ENCODE data around the gene MASP2.
"Not testable (repeated sequence)": the region's sequence is repeated elsewhere in the genome, so short reads cannot be mapped to it uniquely, and the experiment has no call there.

Gene MASP2

DNA sequence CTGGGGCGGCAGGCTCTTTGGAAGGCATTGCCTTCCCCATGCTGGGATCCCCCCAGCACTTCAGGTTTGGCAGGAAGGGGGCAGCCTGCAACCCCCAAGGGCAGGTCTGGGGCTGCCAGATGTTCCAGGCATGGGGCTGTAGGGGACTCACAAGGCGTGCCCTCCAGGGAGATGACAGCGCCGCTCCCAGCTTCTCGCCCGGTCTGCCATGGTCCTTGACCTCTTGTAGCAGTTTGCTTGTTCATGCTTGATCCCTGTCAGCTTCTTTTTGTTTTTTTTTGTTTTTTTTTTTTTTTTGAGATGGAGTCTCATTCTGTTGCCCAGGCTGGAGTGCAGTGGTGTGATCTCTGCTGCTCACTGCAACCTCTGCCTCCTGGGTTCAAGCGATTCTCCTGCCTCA, 56.2 kb downstream of the MASP2 start:
- DNase-seq (ENCODE audit: low read depth, low spot score) = no peak

DNA sequence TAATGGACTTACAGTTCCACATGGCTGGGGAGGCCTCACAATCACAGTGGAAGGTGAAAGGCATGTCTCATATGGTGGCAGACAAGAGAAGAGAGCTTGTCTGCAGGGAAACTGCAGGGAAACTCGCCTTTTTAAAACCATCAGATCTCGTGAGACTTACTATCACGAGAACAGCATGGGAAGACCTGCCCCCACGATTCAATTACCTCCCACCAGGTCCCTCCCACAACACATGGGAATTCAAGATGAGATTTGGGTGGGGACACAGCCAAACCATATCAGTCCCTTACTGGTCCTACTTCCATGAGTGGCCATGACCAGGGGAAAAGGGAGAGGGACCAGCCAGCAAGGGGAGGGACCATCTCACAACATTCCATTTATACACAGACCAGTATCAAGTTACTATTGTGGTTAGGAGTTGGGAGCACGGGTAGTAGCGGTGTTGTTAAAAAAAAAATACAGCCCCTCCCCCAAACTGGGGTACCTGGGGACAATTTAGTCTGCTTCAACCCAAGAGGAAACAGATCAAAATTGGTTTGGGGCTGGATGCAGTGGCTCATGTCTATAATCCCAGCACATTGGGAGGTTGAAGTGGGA, 57.0 kb downstream of the MASP2 start:
- not testable (repeated sequence) for DNase-seq (ENCODE audit: low read depth, low spot score)

DNA sequence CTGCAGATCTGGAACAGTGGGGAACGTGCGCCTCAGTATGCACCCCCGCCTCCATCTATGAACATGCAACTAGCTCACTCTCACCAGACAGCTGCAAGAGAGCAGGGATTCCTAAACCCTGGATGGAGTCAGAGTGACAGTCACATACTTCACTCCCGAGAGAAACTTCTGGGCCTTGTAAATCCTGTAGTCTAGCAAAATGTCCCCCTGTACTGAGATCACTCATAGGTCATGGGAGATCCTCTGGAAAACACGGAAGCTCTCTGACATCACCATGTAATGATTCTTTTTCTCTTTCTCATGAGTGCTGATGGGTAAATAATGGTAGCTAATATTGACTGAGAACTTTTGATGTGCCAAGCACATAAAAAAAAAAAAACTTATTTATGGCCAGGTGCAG, 57.9 kb downstream of the MASP2 start:
- DNase-seq (ENCODE audit: low read depth, low spot score) = no peak

DNA sequence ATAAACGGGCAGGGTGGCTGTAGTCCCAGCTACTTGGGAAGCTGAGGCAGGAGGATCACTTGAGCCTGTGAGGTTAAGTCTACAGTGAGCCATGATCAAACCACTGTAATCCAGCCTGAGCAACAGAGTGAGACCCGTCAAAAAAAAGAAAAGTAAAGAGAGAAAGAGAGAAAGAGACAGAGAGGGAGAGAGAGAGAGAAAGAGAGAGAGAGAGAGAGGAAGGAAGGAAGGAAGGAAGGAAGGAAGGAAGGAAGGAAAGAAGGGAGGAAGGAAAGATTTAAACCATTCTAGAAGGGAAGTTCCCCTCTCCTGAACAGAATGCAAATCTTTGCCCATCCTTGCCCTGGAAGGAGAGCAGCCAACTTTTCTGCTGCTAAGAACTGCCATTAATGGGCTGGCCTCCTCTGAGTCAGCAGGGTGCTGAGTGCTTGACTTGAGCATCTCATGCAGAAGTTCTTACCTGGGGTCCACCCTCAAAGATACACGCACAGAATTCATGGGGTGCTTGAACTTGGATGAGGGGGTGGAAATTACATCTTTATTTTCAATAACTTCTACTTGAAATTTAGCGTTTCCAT, 59.1 kb downstream of the MASP2 start:
- no peak for DNase-seq (ENCODE audit: low read depth, low spot score)

DNA sequence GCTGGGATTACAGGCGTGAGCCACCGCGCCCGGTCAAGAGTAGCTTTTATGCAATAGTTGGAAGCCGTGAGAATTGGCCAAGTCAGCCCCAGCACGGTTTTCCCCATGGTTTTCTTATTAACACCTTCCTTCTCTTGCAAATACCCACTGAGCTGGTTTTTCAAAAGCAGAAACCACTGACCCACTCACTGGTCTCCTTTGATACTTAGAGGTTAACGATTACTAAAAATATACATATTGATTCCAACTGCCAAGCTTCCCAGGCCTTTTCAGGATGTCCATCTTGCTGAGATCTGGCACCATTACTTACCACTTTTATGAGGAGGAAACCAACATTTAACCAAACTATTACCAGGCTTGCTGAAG, 60.5 kb downstream of the MASP2 start:
- DNase-seq (ENCODE audit: low read depth, low spot score) = no peak

DNA sequence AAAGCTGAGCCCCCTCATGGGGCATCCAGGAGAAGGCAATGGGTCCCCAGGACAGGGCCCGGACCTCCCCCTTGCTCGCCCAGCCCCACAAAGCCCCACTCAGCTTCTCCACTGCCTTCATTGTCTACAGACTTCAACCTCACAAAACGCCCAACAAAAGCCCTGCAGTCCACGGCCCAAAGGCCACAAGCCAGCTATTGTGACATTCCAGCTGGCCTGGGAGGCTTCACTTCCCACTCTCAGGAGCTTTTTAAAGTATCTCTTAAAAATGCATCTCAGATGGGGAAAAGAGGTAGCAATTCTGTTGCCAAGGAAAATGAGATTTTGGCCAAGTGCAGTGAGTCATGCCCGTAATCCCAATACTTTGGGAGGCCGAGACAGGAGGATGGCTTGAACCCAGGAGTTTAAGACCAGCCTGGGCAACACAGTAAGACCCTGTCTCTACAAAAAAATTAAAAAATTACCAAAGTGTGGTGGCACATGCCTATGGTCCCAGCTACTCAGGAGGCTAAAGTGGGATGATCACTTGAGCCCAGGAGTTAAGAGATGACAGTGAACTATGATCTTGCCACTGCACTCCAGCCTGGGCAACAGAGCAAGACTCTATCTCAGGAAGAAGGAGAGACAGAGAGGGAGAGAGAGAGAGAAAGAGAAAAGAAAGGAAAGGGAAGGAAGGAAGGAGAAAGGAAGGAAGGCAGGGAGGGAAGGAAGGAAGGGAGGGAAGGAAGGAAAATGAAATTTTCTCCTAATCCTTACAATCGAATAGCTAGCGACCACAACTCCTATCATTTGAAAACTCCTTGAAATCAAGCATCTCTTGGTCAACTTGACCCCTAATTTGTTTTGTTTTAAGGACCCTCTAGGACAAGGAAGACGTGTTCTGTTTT, 66.0 kb downstream of the MASP2 start:
- DNase-seq (ENCODE audit: low read depth, low spot score) = no peak

DNA sequence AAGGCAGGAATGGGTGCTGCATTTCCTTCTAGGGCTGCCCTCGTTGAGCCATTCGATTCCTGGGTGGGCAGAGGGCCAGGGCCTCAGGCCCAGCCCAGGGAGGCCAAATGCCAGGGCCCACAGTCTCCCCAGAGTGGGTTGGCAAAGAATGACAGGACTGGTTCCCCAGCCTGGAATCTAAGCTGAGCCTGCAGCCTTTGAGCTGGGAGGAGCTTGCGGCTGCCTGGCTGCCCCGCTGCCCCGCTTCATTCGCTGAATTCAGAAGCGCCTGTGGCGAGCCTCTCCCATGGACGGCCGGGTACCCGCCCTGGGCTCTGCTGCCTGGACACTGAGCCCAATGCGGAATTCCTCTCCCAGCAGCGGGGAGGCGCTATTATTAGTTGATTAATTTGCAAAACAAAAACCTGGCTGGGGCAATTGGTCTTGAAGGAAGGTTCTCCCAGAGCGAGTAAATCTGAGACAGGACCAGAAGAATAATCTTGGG, 66.9 kb downstream of the MASP2 start:
- DNase-seq (ENCODE audit: low read depth, low spot score) = no peak

DNA sequence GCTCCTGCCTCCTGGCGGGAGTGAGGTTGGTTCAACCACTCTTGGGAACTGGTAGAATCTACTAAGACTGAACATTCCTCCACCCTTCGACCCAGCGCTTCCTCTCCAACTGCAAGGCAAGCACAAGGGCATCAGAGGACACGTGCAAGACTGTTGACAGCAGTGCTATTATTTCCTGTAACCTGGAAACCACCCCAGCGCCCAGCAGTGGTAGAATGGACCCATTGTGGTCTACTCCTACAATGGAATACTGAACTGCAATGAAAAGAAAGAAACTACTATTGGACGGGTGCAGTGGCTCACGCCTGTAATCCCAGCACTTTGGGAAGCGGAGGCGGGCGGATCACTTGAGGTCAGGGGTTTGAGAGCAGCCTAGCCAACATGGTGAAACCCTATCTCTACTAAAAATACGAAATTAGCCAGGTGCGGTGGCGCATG, 67.5 kb downstream of the MASP2 start:
- DNase-seq (ENCODE audit: low read depth, low spot score) = no peak

DNA sequence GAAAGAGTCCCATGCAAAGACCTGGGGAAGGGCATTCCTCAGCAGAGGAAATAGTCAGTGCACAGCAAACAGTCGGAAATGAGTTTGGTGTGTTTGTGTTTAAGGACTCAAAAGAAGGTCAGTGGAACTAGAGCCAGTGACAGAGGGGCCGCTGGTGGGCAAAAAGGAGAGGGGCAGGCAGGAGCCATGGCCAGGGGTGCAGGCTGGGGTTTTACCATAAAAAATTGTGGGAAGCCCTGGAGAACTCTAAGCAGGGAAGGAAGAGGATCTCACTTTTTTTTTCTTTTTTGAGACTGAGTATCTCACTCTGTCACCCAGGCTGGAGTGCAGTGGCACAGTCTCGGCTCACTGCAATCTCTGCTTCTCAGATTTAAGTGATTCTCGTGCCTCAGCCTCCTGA, 68.3 kb downstream of the MASP2 start:
- DNase-seq (ENCODE audit: low read depth, low spot score) = no peak

Measured in smooth muscle cell of the brain vasculature (primary cell).